ENCODE results near the gene CIRBP.

The CIRBP gene

GRCh38 chr19:1261538-1261797 is 7.7 kb upstream of the CIRBP start:
- TF ChIP-seq GATA2 (IDR thresholded peaks at IDR 0.05; ENCODE audit: low read depth, low read length) (no peak), GATA3 (IDR thresholded peaks at IDR 0.05; ENCODE audit: low read depth, low read length) (no peak)

- TF ChIP-seq GATA3 (IDR thresholded peaks at IDR 0.05; ENCODE audit: low read depth, low read length) = no peak
- TF ChIP-seq GATA2 (IDR thresholded peaks at IDR 0.05; ENCODE audit: low read depth, low read length) = no peak
These were observed 7.1 kb upstream of the CIRBP start for GRCh38 chr19:1261798-1262622.

GRCh38 chr19:1262623-1263123 is 6.5 kb upstream of the CIRBP start:
- TF ChIP-seq GATA2 (IDR thresholded peaks at IDR 0.05; ENCODE audit: low read depth, low read length) (no peak), GATA3 (IDR thresholded peaks at IDR 0.05; ENCODE audit: low read depth, low read length) (no peak)

GRCh38 chr19:1263188-1263587 is 5.9 kb upstream of the CIRBP start:
- no peak for TF ChIP-seq GATA2 (IDR thresholded peaks at IDR 0.05; ENCODE audit: low read depth, low read length)
- TF ChIP-seq GATA3 (IDR thresholded peaks at IDR 0.05; ENCODE audit: low read depth, low read length) = no peak

GRCh38 chr19:1264801-1265614 is 4.1 kb upstream of the CIRBP start:
- TF ChIP-seq GATA2 (IDR thresholded peaks at IDR 0.05; ENCODE audit: low read depth, low read length) (no peak), GATA3 (IDR thresholded peaks at IDR 0.05; ENCODE audit: low read depth, low read length) (no peak)

GRCh38 chr19:1265615-1266128 is 3.5 kb upstream of the CIRBP start:
- TF ChIP-seq GATA3 (IDR thresholded peaks at IDR 0.05; ENCODE audit: low read depth, low read length) = no peak
- no peak for TF ChIP-seq GATA2 (IDR thresholded peaks at IDR 0.05; ENCODE audit: low read depth, low read length)

GRCh38 chr19:1266129-1266915 is 2.8 kb upstream of the CIRBP start:
- TF ChIP-seq GATA3 (IDR thresholded peaks at IDR 0.05; ENCODE audit: low read depth, low read length) = no peak
- no peak for TF ChIP-seq GATA2 (IDR thresholded peaks at IDR 0.05; ENCODE audit: low read depth, low read length)

- TF ChIP-seq GATA3 (IDR thresholded peaks at IDR 0.05; ENCODE audit: low read depth, low read length) (no peak), GATA2 (IDR thresholded peaks at IDR 0.05; ENCODE audit: low read depth, low read length) (no peak)
These were observed 2.1 kb upstream of the CIRBP start for GRCh38 chr19:1266916-1267476.

- no peak for TF ChIP-seq GATA2 (IDR thresholded peaks at IDR 0.05; ENCODE audit: low read depth, low read length)
- no peak for TF ChIP-seq GATA3 (IDR thresholded peaks at IDR 0.05; ENCODE audit: low read depth, low read length)
These were observed 1.5 kb upstream of the CIRBP start for GRCh38 chr19:1267477-1268225.

- TF ChIP-seq GATA3 (IDR thresholded peaks at IDR 0.05; ENCODE audit: low read depth, low read length) = no peak
- TF ChIP-seq GATA2 (IDR thresholded peaks at IDR 0.05; ENCODE audit: low read depth, low read length) = no peak
These were observed 687 bp upstream of the CIRBP start for GRCh38 chr19:1268226-1269064.

- no peak for TF ChIP-seq GATA2 (IDR thresholded peaks at IDR 0.05; ENCODE audit: low read depth, low read length)
- no peak for TF ChIP-seq GATA3 (IDR thresholded peaks at IDR 0.05; ENCODE audit: low read depth, low read length)
These were observed 513 bp downstream of the CIRBP start for GRCh38 chr19:1269478-1270212.

Data from SH-SY5Y (cell line).